Neural cell (in vitro differentiated cells): Measurements from ENCODE around the gene PPM1D.

ENCODE experiments used
- POLR2AphosphoS5 ChIP-seq: IDR thresholded peaks from 2 replicates; pipeline ENCODE4 v1.6.1; 2012
- RAD21 ChIP-seq: fragments of 450-650 bp; conservative IDR thresholded peaks from 2 replicates; pipeline ENCODE4 v1.6.1; 2014; ENCODE audit warnings: antibody characterized with exemption, mild to moderate bottlenecking, moderate library complexity
- TF ChIP-seq, protein P1 (sequence below): fragments of 450-650 bp; IDR thresholded peaks from 2 replicates; pipeline ENCODE4 v1.5.1; 2014; ENCODE audit warnings: antibody characterized with exemption, mild to moderate bottlenecking, moderate library complexity; ENCODE audit not compliant: poor library complexity, severe bottlenecking

DNA sequence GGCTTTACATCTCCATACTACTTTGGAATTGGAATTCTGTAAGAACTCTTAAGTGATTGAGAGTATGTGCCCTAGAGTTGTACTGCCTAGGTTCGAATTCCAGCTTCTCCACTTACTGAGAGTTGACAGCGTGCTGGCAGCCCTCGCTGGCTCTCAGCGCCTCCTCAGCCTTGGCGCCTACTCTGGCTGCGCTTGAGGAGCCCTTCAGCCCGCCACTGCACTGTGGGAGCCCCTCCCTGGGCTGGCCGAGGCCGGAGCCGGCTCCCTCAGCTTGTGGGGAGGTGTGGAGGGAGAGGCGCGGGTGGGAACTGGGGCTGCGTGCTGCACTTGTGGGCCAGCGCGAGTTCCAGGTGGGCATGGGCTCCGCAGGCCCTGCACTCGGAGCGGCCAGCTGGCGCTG is 13.3 kb downstream of the PPM1D start:
- TF ChIP-seq POLR2AphosphoS5 (no peak), RAD21 (no peak)
- TF ChIP-seq, protein P1, sequence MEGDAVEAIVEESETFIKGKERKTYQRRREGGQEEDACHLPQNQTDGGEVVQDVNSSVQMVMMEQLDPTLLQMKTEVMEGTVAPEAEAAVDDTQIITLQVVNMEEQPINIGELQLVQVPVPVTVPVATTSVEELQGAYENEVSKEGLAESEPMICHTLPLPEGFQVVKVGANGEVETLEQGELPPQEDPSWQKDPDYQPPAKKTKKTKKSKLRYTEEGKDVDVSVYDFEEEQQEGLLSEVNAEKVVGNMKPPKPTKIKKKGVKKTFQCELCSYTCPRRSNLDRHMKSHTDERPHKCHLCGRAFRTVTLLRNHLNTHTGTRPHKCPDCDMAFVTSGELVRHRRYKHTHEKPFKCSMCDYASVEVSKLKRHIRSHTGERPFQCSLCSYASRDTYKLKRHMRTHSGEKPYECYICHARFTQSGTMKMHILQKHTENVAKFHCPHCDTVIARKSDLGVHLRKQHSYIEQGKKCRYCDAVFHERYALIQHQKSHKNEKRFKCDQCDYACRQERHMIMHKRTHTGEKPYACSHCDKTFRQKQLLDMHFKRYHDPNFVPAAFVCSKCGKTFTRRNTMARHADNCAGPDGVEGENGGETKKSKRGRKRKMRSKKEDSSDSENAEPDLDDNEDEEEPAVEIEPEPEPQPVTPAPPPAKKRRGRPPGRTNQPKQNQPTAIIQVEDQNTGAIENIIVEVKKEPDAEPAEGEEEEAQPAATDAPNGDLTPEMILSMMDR: no peak
